PC-3 (cell line): ENCODE measurements around the gene FUBP1.

Experiments
- EZH2 ChIP-seq: fragments of 300-600 bp; sonication (generic); IDR thresholded peaks from one replicate; pipeline ENCODE4 v1.6.1; 2017; ENCODE audit warnings: antibody characterized with exemption, mild to moderate bottlenecking, low read length; ENCODE audit not compliant: unreplicated experiment
- EZH2phosphoT487 ChIP-seq: fragments of 300-600 bp; sonication (generic); IDR thresholded peaks from 2 replicates; pipeline ENCODE4 v1.6.1; 2018; ENCODE audit warnings: mild to moderate bottlenecking, antibody characterized with exemption, low read length, borderline replicate concordance
- TF ChIP-seq, protein P1 (sequence below): fragments of 300-600 bp; sonication (generic); conservative IDR thresholded peaks from 2 replicates; pipeline ENCODE4 v1.5.1; 2017; ENCODE audit warnings: antibody characterized with exemption, low read depth, mild to moderate bottlenecking, low read length

GRCh38 chr1:77926561-77927357 is 52.1 kb downstream of the FUBP1 start:
- TF ChIP-seq, protein P1, sequence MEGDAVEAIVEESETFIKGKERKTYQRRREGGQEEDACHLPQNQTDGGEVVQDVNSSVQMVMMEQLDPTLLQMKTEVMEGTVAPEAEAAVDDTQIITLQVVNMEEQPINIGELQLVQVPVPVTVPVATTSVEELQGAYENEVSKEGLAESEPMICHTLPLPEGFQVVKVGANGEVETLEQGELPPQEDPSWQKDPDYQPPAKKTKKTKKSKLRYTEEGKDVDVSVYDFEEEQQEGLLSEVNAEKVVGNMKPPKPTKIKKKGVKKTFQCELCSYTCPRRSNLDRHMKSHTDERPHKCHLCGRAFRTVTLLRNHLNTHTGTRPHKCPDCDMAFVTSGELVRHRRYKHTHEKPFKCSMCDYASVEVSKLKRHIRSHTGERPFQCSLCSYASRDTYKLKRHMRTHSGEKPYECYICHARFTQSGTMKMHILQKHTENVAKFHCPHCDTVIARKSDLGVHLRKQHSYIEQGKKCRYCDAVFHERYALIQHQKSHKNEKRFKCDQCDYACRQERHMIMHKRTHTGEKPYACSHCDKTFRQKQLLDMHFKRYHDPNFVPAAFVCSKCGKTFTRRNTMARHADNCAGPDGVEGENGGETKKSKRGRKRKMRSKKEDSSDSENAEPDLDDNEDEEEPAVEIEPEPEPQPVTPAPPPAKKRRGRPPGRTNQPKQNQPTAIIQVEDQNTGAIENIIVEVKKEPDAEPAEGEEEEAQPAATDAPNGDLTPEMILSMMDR: no peak
- TF ChIP-seq EZH2phosphoT487 (no peak), EZH2 (no peak)
